Psoas muscle (tissue), 8 donors: ENCODE results near the gene RARB. TPM values are rescaled to one million over a fixed set of nuclear protein-coding genes. Genes with fewer than 3 reads are reported as not detected.

Source experiments
- ATAC-seq, 4 donors: fragments of 200-7000 bp; cut with Tn5 transposase; one replicate each; pipeline ENCODE4 v1.9.1; 2020; ENCODE audit warnings: moderate library complexity in 3 of 4, mild to moderate bottlenecking in 2 of 4
- DNase-seq, 2 donors: peaks; one replicate each; pipeline ENCODE4 v3.0.0-alpha.2; 2020
- H3K27ac ChIP-seq: fragments of 200-600 bp; one replicate; pipeline ENCODE4 v1.8.0; 2022
- H3K27me3 ChIP-seq, 3 donors: fragments of 200-600 bp in 1 of 3; one replicate each; pipeline versions ENCODE4 v1.6.1 to v1.8.0; 2013 to 2022; ENCODE audit warnings: low read length in 2 of 3, mild to moderate bottlenecking in 2 of 3, moderate library complexity in 1 of 3; ENCODE audit not compliant: insufficient read depth in 3 of 3
- H3K36me3 ChIP-seq, 2 donors: fragments of 200-600 bp in 1 of 2; one replicate each; pipeline versions ENCODE4 v1.6.1 to v1.8.0; 2013 to 2022; ENCODE audit warnings: low read depth in 1 of 2, mild to moderate bottlenecking in 1 of 2, moderate library complexity in 1 of 2; ENCODE audit not compliant: insufficient read depth in 1 of 2
- H3K4me1 ChIP-seq: fragments of 200-600 bp; one replicate; pipeline ENCODE4 v1.8.0; 2022
- H3K4me3 ChIP-seq: fragments of 200-600 bp; one replicate; pipeline ENCODE4 v1.8.0; 2022; ENCODE audit warnings: mild to moderate bottlenecking
- H3K9me3 ChIP-seq: fragments of 200-600 bp; one replicate; pipeline ENCODE4 v1.8.0; 2022
- CTCF ChIP-seq: fragments of 200-600 bp; IDR thresholded peaks from one replicate; pipeline ENCODE4 v1.8.0; 2022; ENCODE audit warnings: antibody characterized with exemption
- WGBS, 3 donors: extraction: QIAGEN DNeasy Blood & Tissue Kit; methylation state at CpG; one replicate each; pipeline versions ENCODE4 v1.1.6 to v1.1.7; 2013; 5-methylcytosine and 5-hydroxymethylcytosine counted together
- intact Hi-C, 2 donors: fragments of 100-400 bp; cut with DNase I; formaldehyde crosslinking; loops; one replicate each; pipeline versions ENCODE4 v1.11.0 to v1.14.2; 2022
- polyA plus RNA-seq, 3 donors: library from polyadenylated mRNA; stranded (reverse); fragments of 200-250 nt; gene quantifications; one replicate each; pipeline ENCODE4 v1.2.3, GENCODE V29; 2013
- total RNA-seq, 4 donors: library from RNA; stranded (reverse); fragmentation: NEBNext Ultra II Directional in 2 of 4; extraction: Animal tissue kit (Norgen Biotek cat#: 25700) in 2 of 4; gene quantifications; one replicate each; pipeline versions ENCODE4 v1.2.1 to v1.2.4, GENCODE V29; 2021 to 2023
- donor health status: healthy with polysubstance abuse.
- donor health status: DM: no; HTN: no; CAD: no; lungs with moderate emphysema.
- donor health status: Bipolar disorder and iron deficiency.
- donor health status: healthy.
- donor health status: DM: yes; HTN: yes; CAD: no.
- donor health status: DM: no; HTN: no; CAD: no.
- donor health status: DM: no; HTN: no; CAD: no.
- donor health status: DM: yes; HTN: yes; CAD: no.

RARB gene
- total and polyA plus RNA-seq, 7 donors, result 1.1 to 5.4 (median 1.9) TPM

GRCh38 chr3:25576146-25576545 lies 148.1 kb downstream of the RARB start:
- H3K27me3 ChIP-seq, result no peaks in the 10 kb centered on the region
- no peaks in the 10 kb centered on the region for H3K9me3 ChIP-seq
- peaks cover 10% of the 10 kb centered on the region for H3K4me1 ChIP-seq
- H3K4me3 ChIP-seq, result no peak overlapping the region
- WGBS, 3 donors, result 70 to 85% (median 72%) methylated on average over 4 of the region's 4 CpGs
- peaks cover 0 to 1% of the 10 kb centered on the region in 2 donors for H3K36me3 ChIP-seq
- no peak for TF ChIP-seq CTCF
- H3K27ac ChIP-seq, result no peak overlapping the region
- ATAC-seq, result no peak
- DNase-seq, result no peak
- intact Hi-C loops, result loop anchor here (5.0 to 10.0 kb wide), 2 partner anchors 129 to 141 kb away; no protein-coding TSS in a partner anchor

- peaks cover 10% of the 10 kb centered on the region for H3K4me1 ChIP-seq
- no peaks in the 10 kb centered on the region for H3K9me3 ChIP-seq
- no peaks in the 10 kb centered on the region for H3K27me3 ChIP-seq
- no peak overlapping the region for H3K27ac ChIP-seq
- ATAC-seq, result no peak
- TF ChIP-seq CTCF, result no peak
- intact Hi-C loops, result loop anchor here (5.0 to 10.0 kb wide), 2 partner anchors 130 to 142 kb away; no protein-coding TSS in a partner anchor
- H3K36me3 ChIP-seq, result no peaks in the 10 kb centered on the region
- no peak for DNase-seq
- 81 to 94% (median 85%) methylated on average over 15 of the region's 15 CpGs for WGBS, 3 donors
- H3K4me3 ChIP-seq, result no peak overlapping the region
Observed at GRCh38 chr3:25576831-25577454, 148.9 kb downstream of the RARB start.

- intact Hi-C loops, result loop anchor here (5.0 to 10.0 kb wide), 2 partner anchors 131 to 143 kb away; no protein-coding TSS in a partner anchor
- Histone ChIP-seq H3K4me1 (peaks cover 9% of the 10 kb centered on the region), H3K27me3 (no peaks in the 10 kb centered on the region), H3K27ac (no peak overlapping the region), H3K36me3 (peaks cover 0 to 3% of the 10 kb centered on the region in 2 donors), H3K4me3 (no peak overlapping the region), H3K9me3 (no peaks in the 10 kb centered on the region)
- TF ChIP-seq CTCF, result no peak
- ATAC-seq, result no peak
- 95 to 97% (median 96%) methylated on average over 10 of the region's 10 CpGs for WGBS, 3 donors
- DNase-seq, result no peak
Observed at GRCh38 chr3:25578059-25578458, 150.0 kb downstream of the RARB start.

DNA sequence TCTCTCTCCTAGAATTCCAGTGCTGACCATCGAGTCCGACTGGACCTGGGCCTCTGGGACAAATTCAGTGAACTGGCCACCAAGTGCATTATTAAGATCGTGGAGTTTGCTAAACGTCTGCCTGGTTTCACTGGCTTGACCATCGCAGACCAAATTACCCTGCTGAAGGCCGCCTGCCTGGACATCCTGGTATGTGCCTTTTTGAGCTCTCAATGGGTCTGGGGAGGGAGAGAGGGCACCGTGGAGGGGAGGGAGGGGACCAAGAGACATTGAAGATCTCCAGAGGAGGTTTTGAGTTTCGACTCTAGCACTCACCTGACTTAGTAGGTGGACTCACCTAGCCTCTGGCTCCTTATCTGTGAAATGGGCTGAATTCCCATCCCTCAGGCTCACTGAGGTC lies 152.5 kb downstream of the RARB start:
- intact Hi-C loops, result loop anchor here in 1 of 2 donors (10.0 kb wide), 1 partner anchor 546 kb away; no protein-coding TSS in a partner anchor
- WGBS, 3 donors, result 89 to 94% (median 91%) methylated on average over 8 of the region's 8 CpGs
- H3K9me3 ChIP-seq, result no peaks in the 10 kb centered on the region
- no peaks in the 10 kb centered on the region for H3K4me1 ChIP-seq
- ATAC-seq (no peak), DNase-seq (no peak)
- no peaks in the 10 kb centered on the region for H3K27me3 ChIP-seq
- H3K36me3 ChIP-seq, result peaks cover 0 to 7% of the 10 kb centered on the region in 2 donors
- TF ChIP-seq CTCF, result no peak
- H3K4me3 ChIP-seq, result no peak overlapping the region
- H3K27ac ChIP-seq, result no peak overlapping the region
